Bronchial epithelial cell (primary cell): ENCODE data around the gene MAP7. TPM values are rescaled to one million over a fixed set of nuclear protein-coding genes. Genes with fewer than 3 reads are reported as not detected.

Source experiments
- DNase-seq: peaks from one replicate; pipeline ENCODE4 v3.0.0-alpha.2; 2010; ENCODE audit warnings: low read depth
- FAIRE-seq: peaks from 2 replicates; lab custom pipeline; 2011; peaks lifted over from hg19 to GRCh38; lab: Jason Lieb, UNC
- H3K27me3 ChIP-seq: 2 replicates; pipeline ENCODE4 v1.5.1; 2011; ENCODE audit warnings: low read length; ENCODE audit not compliant: control insufficient read depth, insufficient read depth
- H3K36me3 ChIP-seq: 2 replicates; pipeline ENCODE4 v1.5.1; 2011; ENCODE audit warnings: low read length; ENCODE audit not compliant: control insufficient read depth, insufficient read depth
- H3K4me3 ChIP-seq: 2 replicates; pipeline ENCODE4 v1.5.1; 2011; ENCODE audit warnings: mild to moderate bottlenecking, low read depth, low read length, control low read depth
- CTCF ChIP-seq: IDR thresholded peaks from 2 replicates; pipeline ENCODE4 v1.5.1; 2011; ENCODE audit warnings: mild to moderate bottlenecking, moderate library complexity, low read length, control low read depth, inconsistent platforms; ENCODE audit not compliant: insufficient read depth, severe bottlenecking
- total RNA-seq: library from RNA; depleted of rRNA; stranded (reverse); fragments of >200 nt; gene quantifications from 2 replicates; pipeline ENCODE4 v1.2.1, GENCODE V29; 2014

The MAP7 gene
- 30.8 and 50.4 TPM in 2 replicates for total RNA-seq

GRCh38 chr6:136550330-136551071 is at the start of gene MAP7:
Gene MAP7 (minus strand): TSS chr6:136550422. CDS start chr6:136550408, 14 bp downstream.
- no peaks in the 10 kb centered on the region for H3K27me3 ChIP-seq
- TF ChIP-seq CTCF, result peak; percentile 61
- FAIRE-seq, result no peak
- DNase-seq, result peak; percentile 81
- H3K4me3 ChIP-seq, result peak within 1 kb of the TSS; percentile 63
- H3K36me3 ChIP-seq, result no peaks in the 10 kb centered on the region

GRCh38 chr6:136599329-136600011 is 49.2 kb upstream of the MAP7 start:
- no peak for TF ChIP-seq CTCF
- Histone ChIP-seq H3K4me3 (no peak overlapping the region), H3K36me3 (no peaks in the 10 kb centered on the region), H3K27me3 (no peaks in the 10 kb centered on the region)
- FAIRE-seq (no peak), DNase-seq (no peak)

- Histone ChIP-seq H3K4me3 (no peak overlapping the region), H3K36me3 (no peaks in the 10 kb centered on the region), H3K27me3 (no peaks in the 10 kb centered on the region)
- FAIRE-seq (no peak), DNase-seq (no peak)
- TF ChIP-seq CTCF, result no peak
These were observed 47.8 kb upstream of the MAP7 start for GRCh38 chr6:136598048-136598447.

- DNase-seq (no peak), FAIRE-seq (no peak)
- Histone ChIP-seq H3K4me3 (no peak overlapping the region), H3K36me3 (no peaks in the 10 kb centered on the region), H3K27me3 (no peaks in the 10 kb centered on the region)
- TF ChIP-seq CTCF, result no peak
These were observed 44.4 kb upstream of the MAP7 start for GRCh38 chr6:136594671-136595070.

GRCh38 chr6:136593748-136594490 is 43.7 kb upstream of the MAP7 start:
- peak; percentile 98 for DNase-seq
- no peak for FAIRE-seq
- no peak for TF ChIP-seq CTCF
- H3K27me3 ChIP-seq, result no peaks in the 10 kb centered on the region
- H3K4me3 ChIP-seq, result no peak overlapping the region
- no peaks in the 10 kb centered on the region for H3K36me3 ChIP-seq
